Thoracic aorta (tissue), 2 donors: ENCODE results near the gene PLOD1. TPM values are rescaled to one million over a fixed set of nuclear protein-coding genes. Genes with fewer than 3 reads are reported as not detected.
"Not testable (repeated sequence)": the region's sequence is repeated elsewhere in the genome, so short reads cannot be mapped to it uniquely, and the experiment has no call there.

Experiments
- ATAC-seq: fragments of 150-250 bp; one replicate; pipeline ENCODE4 v1.8.0; 2017; ENCODE audit warnings: low read depth; ENCODE audit not compliant: insufficient number of reproducible peaks, low FRiP score
- DNase-seq: peaks from one replicate; pipeline ENCODE4 v3.0.0-alpha.2; 2020; ENCODE audit warnings: low spot score
- H3K27ac ChIP-seq, 2 donors: fragments of 200-600 bp; sonication (generic); 1 replicate in 1 of 2; 2 replicates in 1 of 2; pipeline ENCODE4 v1.5.1; 2016; ENCODE audit warnings: mild to moderate bottlenecking in 2 of 2, moderate library complexity in 2 of 2
- H3K27me3 ChIP-seq: fragments of 200-600 bp; sonication (generic); replicated peaks from 2 replicates; pipeline ENCODE4 v1.6.0; 2016; ENCODE audit warnings: mild to moderate bottlenecking; ENCODE audit not compliant: insufficient read depth
- H3K36me3 ChIP-seq: fragments of 200-600 bp; sonication (generic); one replicate; pipeline ENCODE4 v1.5.1; 2016
- H3K4me1 ChIP-seq, 2 donors: fragments of 200-600 bp; sonication (generic); 1 replicate in 1 of 2; 2 replicates in 1 of 2; pipeline versions ENCODE4 v1.5.1 to v1.6.0; 2016; ENCODE audit warnings: low read depth in 2 of 2, mild to moderate bottlenecking in 1 of 2; ENCODE audit not compliant: control insufficient read depth in 1 of 2
- H3K4me3 ChIP-seq: fragments of 200-600 bp; sonication (generic); 2 replicates; pipeline ENCODE4 v1.5.1; 2016; ENCODE audit warnings: mild to moderate bottlenecking
- H3K9me3 ChIP-seq: fragments of 200-600 bp; sonication (generic); 2 replicates; pipeline ENCODE4 v1.5.1; 2016
- total RNA-seq, 2 donors: library from RNA; depleted of rRNA; stranded (reverse); fragments of >200 nt; gene quantifications; one replicate each; pipeline versions ENCODE4 v1.1.0 to v1.2.3, GENCODE V29; 2016
- TF ChIP-seq, protein P1 (sequence below): fragments of 200-600 bp; sonication (generic); IDR thresholded peaks from one replicate; pipeline ENCODE4 v1.5.1; 2019; ENCODE audit warnings: antibody characterized with exemption

Gene PLOD1
- total RNA-seq, 2 donors from 2014 or later, result 71.3 to 123 TPM

- Histone ChIP-seq H3K27me3 (no peaks in the 10 kb centered on the region), H3K36me3 (no peaks in the 10 kb centered on the region), H3K4me3 (no peak overlapping the region), H3K9me3 (no peaks in the 10 kb centered on the region), H3K4me1 (no peaks in the 10 kb centered on the region), H3K27ac (no peak overlapping the region)
- ATAC-seq (no peak), DNase-seq (no peak)
- TF ChIP-seq, protein P1, sequence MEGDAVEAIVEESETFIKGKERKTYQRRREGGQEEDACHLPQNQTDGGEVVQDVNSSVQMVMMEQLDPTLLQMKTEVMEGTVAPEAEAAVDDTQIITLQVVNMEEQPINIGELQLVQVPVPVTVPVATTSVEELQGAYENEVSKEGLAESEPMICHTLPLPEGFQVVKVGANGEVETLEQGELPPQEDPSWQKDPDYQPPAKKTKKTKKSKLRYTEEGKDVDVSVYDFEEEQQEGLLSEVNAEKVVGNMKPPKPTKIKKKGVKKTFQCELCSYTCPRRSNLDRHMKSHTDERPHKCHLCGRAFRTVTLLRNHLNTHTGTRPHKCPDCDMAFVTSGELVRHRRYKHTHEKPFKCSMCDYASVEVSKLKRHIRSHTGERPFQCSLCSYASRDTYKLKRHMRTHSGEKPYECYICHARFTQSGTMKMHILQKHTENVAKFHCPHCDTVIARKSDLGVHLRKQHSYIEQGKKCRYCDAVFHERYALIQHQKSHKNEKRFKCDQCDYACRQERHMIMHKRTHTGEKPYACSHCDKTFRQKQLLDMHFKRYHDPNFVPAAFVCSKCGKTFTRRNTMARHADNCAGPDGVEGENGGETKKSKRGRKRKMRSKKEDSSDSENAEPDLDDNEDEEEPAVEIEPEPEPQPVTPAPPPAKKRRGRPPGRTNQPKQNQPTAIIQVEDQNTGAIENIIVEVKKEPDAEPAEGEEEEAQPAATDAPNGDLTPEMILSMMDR, result no peak
These were observed 35.6 kb upstream of the PLOD1 start for GRCh38 chr1:11898831-11899467.

DNA sequence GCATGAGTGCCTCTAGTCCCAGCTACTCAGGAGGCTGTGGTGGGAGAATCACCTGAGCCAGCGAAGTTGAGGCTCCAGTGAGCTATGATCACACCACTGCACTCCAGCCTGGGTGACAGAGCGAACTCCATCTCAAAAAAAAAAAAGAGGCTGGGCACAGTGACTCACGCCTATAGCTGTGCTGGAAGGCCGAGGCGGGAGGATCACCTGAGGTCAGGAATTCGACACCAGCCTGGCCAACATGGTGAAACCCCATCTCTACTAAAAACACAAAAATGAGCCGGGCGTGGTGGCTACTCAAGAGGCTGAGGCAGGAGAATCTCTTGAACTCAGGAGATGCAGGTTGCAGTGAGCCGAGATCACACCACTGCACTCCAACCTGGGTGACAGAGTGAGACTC is 33.1 kb upstream of the PLOD1 start:
- ATAC-seq, H3K4me3 ChIP-seq, H3K27me3 ChIP-seq, H3K9me3 ChIP-seq, H3K27ac ChIP-seq, H3K4me1 ChIP-seq, H3K36me3 ChIP-seq, DNase-seq: not testable (repeated sequence)

- no peaks in the 10 kb centered on the region for H3K36me3 ChIP-seq
- H3K4me3 ChIP-seq, result no peak overlapping the region
- DNase-seq, result no peak
- no peaks in the 10 kb centered on the region for H3K27me3 ChIP-seq
- H3K9me3 ChIP-seq, result no peaks in the 10 kb centered on the region
- H3K27ac ChIP-seq, result no peak overlapping the region
- no peak for ATAC-seq
- no peaks in the 10 kb centered on the region for H3K4me1 ChIP-seq
- TF ChIP-seq, protein P1, result no peak
These were observed 31.3 kb upstream of the PLOD1 start for GRCh38 chr1:11903210-11903609.

GRCh38 chr1:11904156-11904555 is 30.4 kb upstream of the PLOD1 start:
- H3K27ac ChIP-seq, H3K9me3 ChIP-seq, ATAC-seq, H3K4me1 ChIP-seq, DNase-seq, H3K36me3 ChIP-seq, H3K27me3 ChIP-seq, H3K4me3 ChIP-seq: not testable (repeated sequence)

DNA sequence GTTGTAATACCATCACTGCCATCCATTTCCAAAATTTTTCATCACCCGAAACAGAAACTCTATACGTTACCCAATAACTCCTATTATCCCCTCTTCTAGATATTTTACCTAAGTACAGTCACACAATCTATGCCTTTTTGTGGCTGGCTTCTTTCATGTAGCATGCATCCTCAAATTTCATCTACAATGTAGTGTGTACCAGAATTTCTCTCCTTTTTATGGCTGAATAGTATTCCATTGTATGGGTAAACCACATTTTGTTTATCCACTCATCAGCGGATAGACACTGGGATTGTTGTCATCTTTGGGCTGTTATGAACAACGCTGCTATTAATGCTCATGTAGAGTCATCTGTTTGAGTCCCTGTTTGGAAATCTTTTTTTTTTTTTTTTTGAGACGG is 29.5 kb upstream of the PLOD1 start:
- ATAC-seq, result no peak
- Histone ChIP-seq H3K27ac (no peak overlapping the region), H3K4me3 (no peak overlapping the region), H3K27me3 (no peaks in the 10 kb centered on the region), H3K36me3 (no peaks in the 10 kb centered on the region), H3K9me3 (no peaks in the 10 kb centered on the region), H3K4me1 (no peaks in the 10 kb centered on the region)
- TF ChIP-seq, protein P1, result no peak
- no peak for DNase-seq

GRCh38 chr1:11906870-11907269 is 27.6 kb upstream of the PLOD1 start:
- no peaks in the 10 kb centered on the region for H3K36me3 ChIP-seq
- DNase-seq (no peak), ATAC-seq (no peak)
- no peaks in the 10 kb centered on the region for H3K27me3 ChIP-seq
- no peak overlapping the region for H3K4me3 ChIP-seq
- TF ChIP-seq, protein P1, result no peak
- no peak overlapping the region for H3K27ac ChIP-seq
- H3K4me1 ChIP-seq, result no peaks in the 10 kb centered on the region
- no peaks in the 10 kb centered on the region for H3K9me3 ChIP-seq
